Smooth muscle cell (in vitro differentiated cells): ENCODE data around the gene ECHDC1. TPM values are rescaled to one million over a fixed set of nuclear protein-coding genes. Genes with fewer than 3 reads are reported as not detected.
A peak's percentile ranks its signal among the peaks of the same experiment; 100 is the strongest.

Experiments used
- DNase-seq: peaks from one replicate; lab custom pipeline; 2025; ENCODE audit not compliant: unreplicated experiment; lab: John Stamatoyannopoulos, UW
- H2AFZ ChIP-seq: fragments of 200-600 bp; sonication (generic); 2 replicates; pipeline ENCODE4 v1.6.0; 2016; ENCODE audit warnings: antibody characterized with exemption, low read depth, mild to moderate bottlenecking
- H3F3A ChIP-seq: fragments of 200-600 bp; sonication (generic); 2 replicates; pipeline ENCODE4 v1.6.0; 2017; ENCODE audit warnings: antibody characterized with exemption, low read depth
- H3K27ac ChIP-seq: fragments of 200-600 bp; sonication (generic); 2 replicates; pipeline ENCODE4 v1.5.1; 2016; ENCODE audit warnings: low read depth, mild to moderate bottlenecking
- H3K27me3 ChIP-seq: fragments of 200-600 bp; sonication (generic); 2 replicates; pipeline ENCODE4 v1.6.1; 2016; ENCODE audit warnings: low read depth, mild to moderate bottlenecking
- H3K36me3 ChIP-seq: fragments of 200-600 bp; sonication (generic); 2 replicates; pipeline ENCODE4 v1.5.1; 2016; ENCODE audit warnings: low read depth
- H3K4me1 ChIP-seq: fragments of 200-600 bp; sonication (generic); 2 replicates; pipeline ENCODE4 v1.5.1; 2016; ENCODE audit warnings: low read depth
- H3K4me2 ChIP-seq: fragments of 200-600 bp; sonication (generic); 2 replicates; pipeline ENCODE4 v1.6.0; 2016; ENCODE audit warnings: mild to moderate bottlenecking
- H3K4me3 ChIP-seq: fragments of 200-600 bp; sonication (generic); 2 replicates; pipeline ENCODE4 v1.5.1; 2016; ENCODE audit warnings: mild to moderate bottlenecking
- H3K79me2 ChIP-seq: fragments of 200-600 bp; sonication (generic); 2 replicates; pipeline ENCODE4 v1.6.0; 2016; ENCODE audit warnings: low read depth, mild to moderate bottlenecking
- H3K9ac ChIP-seq: fragments of 200-600 bp; sonication (generic); 2 replicates; pipeline ENCODE4 v1.6.0; 2016; ENCODE audit warnings: low read depth
- H3K9me3 ChIP-seq: fragments of 200-600 bp; sonication (generic); replicated peaks from 2 replicates; pipeline ENCODE4 v1.5.1; 2016; ENCODE audit warnings: low read depth
- H4K20me1 ChIP-seq: fragments of 200-600 bp; sonication (generic); 2 replicates; pipeline ENCODE4 v1.6.0; 2016; ENCODE audit warnings: low read depth
- CTCF ChIP-seq: fragments of 200-600 bp; sonication (generic); IDR thresholded peaks from 2 replicates; pipeline ENCODE4 v1.5.1; 2017; ENCODE audit warnings: borderline replicate concordance, mild to moderate bottlenecking, antibody characterized with exemption; ENCODE audit not compliant: insufficient read depth, poor library complexity, severe bottlenecking
- WGBS: methylation state at CpG from one replicate; pipeline ENCODE4 v1.1.7; 2016; ENCODE audit warnings: low lambda C conversion rate; 5-methylcytosine and 5-hydroxymethylcytosine counted together
- polyA plus RNA-seq: library from polyadenylated mRNA; unstranded; fragments of >200 nt; fragmentation: Nextera tagmentation; extraction: Ambion mirVana; gene quantifications from 2 replicates; pipeline ENCODE4 v1.2.1, GENCODE V29; 2016
- total RNA-seq: library from RNA; depleted of rRNA; stranded (reverse); fragments of >200 nt; gene quantifications from 2 replicates; pipeline ENCODE4 v1.2.3, GENCODE V29; 2014

ECHDC1 gene
- total and polyA plus RNA-seq, 2 experiments from 2014 or later: 43.0 to 59.3 TPM

GRCh38 chr6:127366282-127367022 lies 23.0 kb upstream of the ECHDC1 start:
- no peaks in the 10 kb centered on the region for H3K79me2 ChIP-seq
- H3K9ac ChIP-seq: no peak overlapping the region
- H3K27me3 ChIP-seq: no peaks in the 10 kb centered on the region
- DNase-seq: peak; percentile 8
- H3F3A ChIP-seq: no peaks in the 10 kb centered on the region
- WGBS: 18% methylated on average over 5 of the region's 5 CpGs
- no peaks in the 10 kb centered on the region for H4K20me1 ChIP-seq
- TF ChIP-seq CTCF: no peak
- H3K9me3 ChIP-seq: peaks cover 5% of the 10 kb centered on the region
- no peaks in the 10 kb centered on the region for H3K36me3 ChIP-seq
- H3K4me3 ChIP-seq: no peak overlapping the region
- H2AFZ ChIP-seq: no peak overlapping the region
- no peaks in the 10 kb centered on the region for H3K4me1 ChIP-seq
- peak overlapping the region; percentile 16 for H3K4me2 ChIP-seq
- H3K27ac ChIP-seq: peak overlapping the region; percentile 15

DNA sequence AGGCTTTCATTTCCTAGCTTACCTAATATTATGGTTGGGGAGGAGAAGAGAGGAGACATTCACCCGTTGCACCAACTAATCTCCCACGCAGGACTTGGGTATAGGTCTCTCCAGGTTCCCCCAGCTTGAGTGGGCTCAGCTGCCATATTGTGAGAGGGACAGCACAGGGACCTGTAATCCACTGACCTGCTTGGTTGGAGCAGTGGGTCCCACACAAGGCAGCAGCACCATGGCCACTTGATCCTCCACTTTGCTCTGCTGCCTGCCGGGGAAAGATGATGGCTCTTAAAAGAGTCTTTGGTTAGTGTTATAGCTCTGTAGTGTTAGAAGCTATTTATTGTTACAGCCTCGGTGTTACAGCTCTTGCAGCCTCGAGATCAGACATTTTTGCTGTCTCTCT lies 22.5 kb upstream of the ECHDC1 start:
- peak overlapping the region; percentile 16 for H3K4me2 ChIP-seq
- no peak overlapping the region for H3K9ac ChIP-seq

GRCh38 chr6:127352524-127352923 lies 9.1 kb upstream of the ECHDC1 start:
- TF ChIP-seq CTCF: no peak
- Histone ChIP-seq H3K4me3 (no peak overlapping the region), H2AFZ (no peak overlapping the region), H3K27ac (no peak overlapping the region), H3K9ac (no peak overlapping the region), H3K27me3 (no peaks in the 10 kb centered on the region), H3K4me1 (no peaks in the 10 kb centered on the region), H3F3A (no peaks in the 10 kb centered on the region), H3K36me3 (no peaks in the 10 kb centered on the region), H3K79me2 (peaks cover 3% of the 10 kb centered on the region), H3K9me3 (no peaks in the 10 kb centered on the region), H3K4me2 (no peak overlapping the region), H4K20me1 (no peaks in the 10 kb centered on the region)
- DNase-seq: no peak
- 92% methylated on average over 2 of the region's 2 CpGs for WGBS

More for the DNA sequence above, 22.5 kb upstream of the ECHDC1 start:
- no peaks in the 10 kb centered on the region for H3K79me2 ChIP-seq
- H3K9me3 ChIP-seq: peaks cover 5% of the 10 kb centered on the region
- no peaks in the 10 kb centered on the region for H3K27me3 ChIP-seq
- no peak for TF ChIP-seq CTCF
- 79% methylated on average over 5 of the region's 5 CpGs for WGBS
- DNase-seq: no peak
- no peak overlapping the region for H3K4me3 ChIP-seq
- no peaks in the 10 kb centered on the region for H3K4me1 ChIP-seq
- H3K27ac ChIP-seq: peak overlapping the region; percentile 15
- no peaks in the 10 kb centered on the region for H4K20me1 ChIP-seq
- H3K36me3 ChIP-seq: no peaks in the 10 kb centered on the region
- no peaks in the 10 kb centered on the region for H3F3A ChIP-seq
- no peak overlapping the region for H2AFZ ChIP-seq

GRCh38 chr6:127349980-127350379 lies 6.6 kb upstream of the ECHDC1 start:
- 98% methylated on average over 2 of the region's 2 CpGs for WGBS

More at GRCh38 chr6:127349980-127350379, 6.6 kb upstream of the ECHDC1 start:
- no peak for TF ChIP-seq CTCF
- DNase-seq: no peak
- H3K4me1 ChIP-seq: no peaks in the 10 kb centered on the region
- H3K9me3 ChIP-seq: no peaks in the 10 kb centered on the region
- no peaks in the 10 kb centered on the region for H3K27me3 ChIP-seq
- no peaks in the 10 kb centered on the region for H3F3A ChIP-seq
- H3K4me2 ChIP-seq: no peak overlapping the region
- H3K36me3 ChIP-seq: no peaks in the 10 kb centered on the region
- no peak overlapping the region for H3K9ac ChIP-seq
- H2AFZ ChIP-seq: no peak overlapping the region
- H3K79me2 ChIP-seq: peaks cover 15% of the 10 kb centered on the region
- no peak overlapping the region for H3K4me3 ChIP-seq
- no peak overlapping the region for H3K27ac ChIP-seq
- no peaks in the 10 kb centered on the region for H4K20me1 ChIP-seq
